H1 (cell line): Measurements from ENCODE around the gene SLC22A31. TPM values are rescaled to one million over a fixed set of nuclear protein-coding genes. Genes with fewer than 3 reads are reported as not detected.

ENCODE experiments used
- CTCF ChIA-PET: fragments of 300-600 bp; sonication (Branson Sonifier 250); formaldehyde crosslinking; loops from one replicate; lab custom pipeline; 2021; ENCODE audit not compliant: partially characterized antibody; lab: Charles Lee
- POLR2A ChIA-PET: fragments of 300-600 bp; sonication (Branson Sonifier 250); formaldehyde crosslinking; loops from one replicate; lab custom pipeline; 2021; ENCODE audit warnings: inconsistent platforms; ENCODE audit not compliant: partially characterized antibody; lab: Charles Lee
- DNase-seq, 2 experiments: peaks; one replicate each; pipeline versions ENCODE4 v3.0.0 to v3.0.0-alpha.2; 2010 to 2022; ENCODE audit warnings: low spot score in 2 of 2, low read depth in 1 of 2, mixed read lengths in 1 of 2
- FAIRE-seq: peaks from 2 replicates; lab custom pipeline; 2011; peaks lifted over from hg19 to GRCh38; lab: Jason Lieb, UNC
- H2AFZ ChIP-seq: 2 replicates; pipeline ENCODE4 v1.8.1; 2012; ENCODE audit warnings: low read length, inconsistent platforms
- H2AK5ac ChIP-seq: 2 replicates; pipeline ENCODE4 v1.6.1; 2013; ENCODE audit warnings: low read depth, low read length
- H2BK120ac ChIP-seq: replicated peaks from 2 replicates; pipeline ENCODE3; 2013; ENCODE audit warnings: low read depth, low read length, inconsistent platforms
- H2BK12ac ChIP-seq: 2 replicates; pipeline ENCODE4 v1.6.1; 2013; ENCODE audit warnings: low read depth, low read length
- H2BK15ac ChIP-seq: 2 replicates; pipeline ENCODE4 v1.6.1; 2013; ENCODE audit warnings: low read length
- H2BK20ac ChIP-seq: 2 replicates; pipeline ENCODE4 v1.6.1; 2013; ENCODE audit warnings: low read length
- H2BK5ac ChIP-seq: 2 replicates; pipeline ENCODE4 v1.6.1; 2013; ENCODE audit warnings: low read depth, low read length
- H3K14ac ChIP-seq: 2 replicates; pipeline ENCODE4 v1.6.1; 2013; ENCODE audit warnings: inconsistent platforms; ENCODE audit not compliant: insufficient read length
- H3K18ac ChIP-seq: 2 replicates; pipeline ENCODE4 v1.6.1; 2013; ENCODE audit warnings: low read length; ENCODE audit errors: extremely low read depth
- H3K23ac ChIP-seq: 2 replicates; pipeline ENCODE4 v1.6.1; 2013; ENCODE audit warnings: inconsistent platforms; ENCODE audit not compliant: insufficient read length
- H3K23me2 ChIP-seq: 2 replicates; pipeline ENCODE4 v1.6.1; 2013; ENCODE audit warnings: low read depth, low read length
- H3K27ac ChIP-seq: 2 replicates; pipeline ENCODE4 v1.6.1; 2011; ENCODE audit warnings: low read depth, low read length, inconsistent platforms
- H3K27me3 ChIP-seq, 4 experiments: replicated peaks in 1 of 4; 1 replicate in 1 of 4; 2 replicates in 3 of 4; pipeline versions ENCODE4 v1.6.1 to v1.8.1; 2011 to 2013; ENCODE audit warnings: low read length in 3 of 4, mild to moderate bottlenecking in 3 of 4, inconsistent platforms in 2 of 4, mixed read lengths in 2 of 4, moderate library complexity in 1 of 4; ENCODE audit not compliant: control insufficient read depth in 3 of 4, insufficient read depth in 3 of 4; ENCODE audit errors: extremely low read depth in 1 of 4
- H3K36me3 ChIP-seq, 4 experiments: 2 replicates each; pipeline versions ENCODE4 v1.6.1 to v1.8.1; 2011 to 2013; ENCODE audit warnings: mild to moderate bottlenecking in 4 of 4, low read length in 3 of 4, moderate library complexity in 2 of 4, control low read depth in 1 of 4, inconsistent platforms in 1 of 4; ENCODE audit not compliant: insufficient read depth in 4 of 4, control insufficient read depth in 2 of 4
- H3K4ac ChIP-seq: replicated peaks from 2 replicates; pipeline ENCODE3; 2013; ENCODE audit warnings: low read length, low read depth, mixed read lengths, inconsistent platforms; ENCODE audit not compliant: insufficient read length
- H3K4me1 ChIP-seq, 4 experiments: replicated peaks in 1 of 4; 1 replicate in 1 of 4; 2 replicates in 3 of 4; pipeline versions ENCODE4 v1.6.1 to v1.8.1; 2011 to 2013; ENCODE audit warnings: low read length in 3 of 4, inconsistent platforms in 2 of 4, mixed read lengths in 1 of 4; ENCODE audit not compliant: insufficient read depth in 4 of 4, control insufficient read depth in 3 of 4
- H3K4me2 ChIP-seq, 2 experiments: 2 replicates each; pipeline versions ENCODE4 v1.6.1 to v1.8.1; 2011 to 2013; ENCODE audit warnings: low read depth in 2 of 2, low read length in 2 of 2, control low read depth in 1 of 2, inconsistent platforms in 1 of 2, mild to moderate bottlenecking in 1 of 2; ENCODE audit not compliant: insufficient read depth in 1 of 2
- H3K4me3 ChIP-seq, 4 experiments: fragments of 200-600, 300-600 bp in 1 of 4; sonication (generic), shearing (Covaris generic), sonication (Bioruptor Twin) in 1 of 4; 2 replicates each; pipeline versions ENCODE4 v1.5.1 to v1.8.1; 2011 to 2016; ENCODE audit warnings: low read length in 4 of 4, low read depth in 3 of 4, control low read depth in 2 of 4, inconsistent platforms in 2 of 4, mild to moderate bottlenecking in 2 of 4, mixed read lengths in 1 of 4, moderate library complexity in 1 of 4; ENCODE audit not compliant: insufficient read depth in 2 of 4; ENCODE audit errors: extremely low read depth in 1 of 4
- H3K56ac ChIP-seq: replicated peaks from 2 replicates; pipeline ENCODE3; 2013; ENCODE audit warnings: low read depth, mild to moderate bottlenecking, mixed read lengths, low read length, inconsistent platforms; ENCODE audit not compliant: insufficient read length
- H3K79me1 ChIP-seq: 2 replicates; pipeline ENCODE4 v1.6.1; 2013; ENCODE audit warnings: low read depth, low read length, control low read depth
- H3K79me2 ChIP-seq, 2 experiments: 2 replicates each; pipeline versions ENCODE4 v1.6.1 to v1.8.1; 2012 to 2013; ENCODE audit warnings: low read length in 2 of 2, mild to moderate bottlenecking in 2 of 2, inconsistent platforms in 1 of 2; ENCODE audit not compliant: insufficient read depth in 2 of 2, control insufficient read depth in 1 of 2
- H3K9ac ChIP-seq, 4 experiments: replicated peaks in 1 of 4; 1 replicate in 1 of 4; 2 replicates in 3 of 4; pipeline versions ENCODE4 v1.6.1 to v1.8.1; 2011 to 2013; ENCODE audit warnings: low read depth in 3 of 4, low read length in 3 of 4, control low read depth in 2 of 4, mild to moderate bottlenecking in 2 of 4, moderate library complexity in 2 of 4, inconsistent platforms in 1 of 4; ENCODE audit errors: extremely low read depth in 1 of 4
- H3K9me3 ChIP-seq, 2 experiments: 2 replicates each; pipeline versions ENCODE4 v1.6.1 to v1.8.1; 2012 to 2013; ENCODE audit warnings: mild to moderate bottlenecking in 2 of 2, moderate library complexity in 2 of 2, control low read depth in 1 of 2, inconsistent platforms in 1 of 2, low read depth in 1 of 2, low read length in 1 of 2, mixed read lengths in 1 of 2; ENCODE audit not compliant: insufficient read depth in 2 of 2
- H4K20me1 ChIP-seq, 2 experiments: replicated peaks in 1 of 2; 2 replicates each; pipeline versions ENCODE3 to v1.8.1; 2011 to 2013; ENCODE audit warnings: inconsistent platforms in 2 of 2, low read length in 2 of 2, mild to moderate bottlenecking in 1 of 2; ENCODE audit not compliant: insufficient read depth in 2 of 2, control insufficient read depth in 1 of 2
- H4K5ac ChIP-seq: 2 replicates; pipeline ENCODE4 v1.6.1; 2013; ENCODE audit warnings: low read length, low read depth, mixed read lengths, inconsistent platforms; ENCODE audit not compliant: insufficient read length
- H4K8ac ChIP-seq: 2 replicates; pipeline ENCODE4 v1.8.0; 2013; ENCODE audit warnings: mild to moderate bottlenecking, moderate library complexity, low read length, inconsistent platforms; ENCODE audit not compliant: insufficient read depth; ENCODE audit errors: extremely low read depth
- H4K91ac ChIP-seq: replicated peaks from 2 replicates; pipeline ENCODE3; 2013; ENCODE audit warnings: low read length, mixed read lengths, inconsistent platforms; ENCODE audit not compliant: insufficient read length
- HDAC6 ChIP-seq: IDR thresholded peaks from one replicate; pipeline ENCODE4 v1.7.1; 2012; ENCODE audit warnings: low read depth, mild to moderate bottlenecking, inconsistent platforms, low read length, moderate library complexity
- NANOG ChIP-seq: IDR thresholded peaks from 2 replicates; pipeline ENCODE4 v1.6.1; 2011; ENCODE audit warnings: low read length, low read depth, mild to moderate bottlenecking, inconsistent platforms; ENCODE audit not compliant: insufficient read depth, poor library complexity, severe bottlenecking
- YY1 ChIP-seq: IDR thresholded peaks from 2 replicates; pipeline ENCODE4 v1.6.1; 2011; ENCODE audit warnings: low read depth, mild to moderate bottlenecking, low read length
- WGBS, 2 experiments: shearing (Covaris generic) in 1 of 2; methylation state at CpG; one replicate each; pipeline versions ENCODE4 v1.1.6 to v1.1.7; 2013 to 2015; ENCODE audit warnings: low lambda C conversion rate in 2 of 2, mixed read lengths in 2 of 2, inconsistent platforms in 1 of 2, low coverage in 1 of 2, missing lambda C conversion rate in 1 of 2; ENCODE audit not compliant: insufficient replicate concordance in 2 of 2, insufficient coverage in 1 of 2, insufficient read length in 1 of 2; ENCODE audit errors: extremely low coverage in 1 of 2, missing lambda C conversion rate in 1 of 2; 5-methylcytosine and 5-hydroxymethylcytosine counted together
- polyA plus RNA-seq, 7 experiments: library from polyadenylated mRNA; depleted of rRNA in 3 of 7; stranded (reverse) in 5 of 7; unstranded in 2 of 7; fragments of >200 nt in 5 of 7; fragments of 200-250 nt in 2 of 7; gene quantifications; 1 replicate in 5 of 7; 2 replicates in 1 of 7; 4 replicates in 1 of 7; pipeline versions ENCODE4 v1.2.1 to v1.2.3, GENCODE V29; 2011 to 2013; ENCODE audit warnings: missing spikeins in 2 of 7, mixed read lengths in 2 of 7
- total RNA-seq: library from RNA; stranded (reverse); fragmentation: NEBNext Ultra II Directional; extraction: Animal tissue kit (Norgen Biotek cat#: 25700); gene quantifications from 2 replicates; pipeline ENCODE4 v1.2.1, GENCODE V29; 2021

The SLC22A31 gene
- total and polyA plus RNA-seq, 2 of the 8 experiments (the other 6 are each of a cell fraction or from before 2014, with no cell fraction given) = 7.7 to 10.6 TPM

- Histone ChIP-seq H3K27ac (no peak overlapping the region), H3K9me3 (peaks cover 16 to 18% of the 10 kb centered on the region in 2 experiments), H3K36me3 (peaks cover 6 to 19% (median 13%) of the 10 kb centered on the region in 4 experiments), H2BK120ac (no peak overlapping the region), H3K18ac (no peak overlapping the region), H2AK5ac (no peak overlapping the region), H2BK15ac (no peak overlapping the region), H3K4me2 (no peak overlapping the region), H3K4me1 (no peaks in the 10 kb centered on the region; a peak in 1 of 7 replicates), H3K14ac (no peak overlapping the region), H3K9ac (no peak overlapping the region), H2AFZ (no peak overlapping the region), H3K23ac (no peak overlapping the region), H3K4me3 (no peak overlapping the region), H4K91ac (no peak overlapping the region), H4K8ac (no peak overlapping the region), H4K20me1 (no peaks in the 10 kb centered on the region), H4K5ac (no peak overlapping the region), H2BK20ac (no peak overlapping the region), H2BK12ac (no peak overlapping the region), H3K23me2 (peaks cover 5% of the 10 kb centered on the region), H3K56ac (no peak overlapping the region), H3K79me2 (no peaks in the 10 kb centered on the region), H3K27me3 (no peaks in the 10 kb centered on the region), H3K79me1 (no peaks in the 10 kb centered on the region), H3K4ac (no peak overlapping the region), H2BK5ac (no peak overlapping the region)
- WGBS, 2 experiments = 94% methylated on average over 3 of the region's 3 CpGs; no CpG with 5 or more reads in 1 of the 2 experiments
- ChIA-PET POLR2A (interaction anchor here (1.6 kb wide), 1 partner anchor 24 kb away, joined by 3 read pairs; no protein-coding TSS in a partner anchor), CTCF (no interaction called here)
- DNase-seq = no peak
- no peak for TF ChIP-seq NANOG
- no peak for TF ChIP-seq HDAC6
- TF ChIP-seq YY1 = no peak
- FAIRE-seq = no peak
Measured at GRCh38 chr16:89237733-89238132, 37.4 kb upstream of the SLC22A31 start.
